Activated naive CD4-positive, alpha-beta T cell treated with anti-CD3 and anti-CD28 coated beads, Interleukin-2, amount 50 U/mL, for 24 hours (primary cell): ENCODE results near the gene SEMA5B.
A peak's percentile ranks its signal among the peaks of the same experiment; 100 is the strongest.

Experiments used
- H3K27ac Mint-ChIP-seq: one replicate; pipeline ENCODE4 v1.8.0; 2021; ENCODE audit warnings: mild to moderate bottlenecking, mixed read lengths
- H3K27me3 Mint-ChIP-seq: one replicate; pipeline ENCODE4 v1.8.0; 2021; ENCODE audit warnings: mixed read lengths
- H3K36me3 Mint-ChIP-seq: one replicate; pipeline ENCODE4 v1.8.0; 2021; ENCODE audit warnings: mixed read lengths
- H3K4me1 Mint-ChIP-seq: one replicate; pipeline ENCODE4 v1.8.0; 2021; ENCODE audit warnings: mixed read lengths
- H3K4me3 Mint-ChIP-seq: one replicate; pipeline ENCODE4 v1.8.0; 2021; ENCODE audit warnings: mild to moderate bottlenecking, mixed read lengths
- H3K9me3 Mint-ChIP-seq: one replicate; pipeline ENCODE4 v1.8.0; 2021; ENCODE audit warnings: mixed read lengths

Gene SEMA5B

DNA sequence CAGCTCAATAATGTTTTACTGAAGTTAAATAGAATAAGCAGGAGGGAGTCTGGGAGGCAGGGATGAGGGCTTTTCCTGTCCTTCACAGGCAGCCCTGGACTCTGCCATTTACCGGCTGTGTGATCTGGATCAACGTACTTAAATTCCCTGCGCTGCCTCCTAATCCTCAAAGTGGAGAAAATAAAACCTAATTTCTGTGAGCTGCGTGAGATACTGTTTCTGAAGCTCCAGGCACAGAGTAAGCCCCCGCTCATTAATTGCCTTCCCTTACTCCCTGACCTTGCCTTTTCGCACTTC, 39.0 kb upstream of the SEMA5B start:
- peaks cover 25% of the 10 kb centered on the region for H3K4me1 Mint-ChIP-seq
- peaks cover 2% of the 10 kb centered on the region for H3K36me3 Mint-ChIP-seq
- no peaks in the 10 kb centered on the region for H3K27me3 Mint-ChIP-seq
- peak overlapping the region; percentile 24 for H3K27ac Mint-ChIP-seq
- H3K4me3 Mint-ChIP-seq = peak overlapping the region; percentile 97
- H3K9me3 Mint-ChIP-seq = no peaks in the 10 kb centered on the region

DNA sequence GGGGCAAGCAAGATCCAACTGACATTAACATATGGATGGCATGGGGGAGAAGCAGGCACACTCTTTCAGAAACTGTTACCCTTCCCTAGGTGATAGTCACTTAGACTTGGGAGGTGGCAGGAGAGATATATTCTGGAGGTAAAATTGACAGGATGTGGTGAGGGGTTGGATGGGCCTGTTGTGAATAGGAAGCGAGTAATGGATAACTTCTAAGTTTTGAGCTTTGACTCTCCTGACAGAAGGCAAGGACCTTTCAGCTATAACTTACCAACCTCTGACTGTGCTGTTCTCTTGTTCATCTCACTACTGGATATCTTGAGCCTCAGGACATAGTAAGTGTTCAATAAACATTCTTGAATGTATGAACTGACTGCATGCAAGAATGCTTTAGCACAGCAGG, 37.4 kb upstream of the SEMA5B start:
- Mint-ChIP-seq H3K36me3 (peaks cover 2% of the 10 kb centered on the region), H3K4me1 (peaks cover 23% of the 10 kb centered on the region), H3K9me3 (no peaks in the 10 kb centered on the region), H3K4me3 (no peak overlapping the region), H3K27ac (no peak overlapping the region), H3K27me3 (no peaks in the 10 kb centered on the region)

DNA sequence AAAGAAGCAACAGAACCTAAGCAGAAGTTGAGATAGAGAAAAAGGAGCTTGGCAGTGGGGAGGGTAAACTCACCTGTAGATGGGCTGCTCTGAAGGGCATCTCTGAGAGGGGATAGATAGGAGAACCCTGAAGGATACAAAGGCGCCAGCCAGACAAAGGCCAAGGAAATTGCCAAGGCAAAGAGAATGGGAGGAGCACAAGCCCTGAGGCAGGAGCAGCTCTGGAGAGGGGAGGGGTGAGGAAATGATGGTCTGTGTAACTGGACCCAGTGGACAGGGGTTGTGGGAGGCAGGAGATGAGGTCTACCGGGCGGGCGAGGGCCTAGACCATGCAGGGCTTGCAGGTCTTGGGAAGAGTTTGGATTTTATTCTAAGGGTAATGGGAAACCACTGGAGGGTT, 36.9 kb upstream of the SEMA5B start:
- peaks cover 2% of the 10 kb centered on the region for H3K36me3 Mint-ChIP-seq
- no peak overlapping the region for H3K27ac Mint-ChIP-seq
- H3K9me3 Mint-ChIP-seq = no peaks in the 10 kb centered on the region
- H3K4me3 Mint-ChIP-seq = no peak overlapping the region
- H3K27me3 Mint-ChIP-seq = no peaks in the 10 kb centered on the region
- peaks cover 23% of the 10 kb centered on the region for H3K4me1 Mint-ChIP-seq

DNA sequence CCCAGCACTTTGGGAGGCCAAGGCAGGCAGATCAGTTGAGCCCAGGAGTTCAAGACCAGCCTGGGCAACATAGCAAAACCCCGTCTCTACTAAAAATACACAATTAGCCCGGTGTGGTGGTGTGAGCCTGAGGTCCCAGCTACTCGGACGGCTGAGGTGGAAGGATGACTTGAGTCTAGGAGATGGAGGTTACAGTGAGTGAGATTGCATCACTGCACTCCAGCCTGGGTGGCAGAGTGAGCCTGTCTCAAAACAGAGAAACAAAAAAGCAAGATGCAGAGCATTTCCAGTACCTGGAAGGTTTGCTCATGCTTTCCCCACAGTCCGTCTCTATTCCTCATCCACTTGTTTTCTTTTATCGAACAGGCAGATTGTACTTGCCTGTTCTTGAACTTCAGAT, 35.5 kb upstream of the SEMA5B start:
- peaks cover 2% of the 10 kb centered on the region for H3K36me3 Mint-ChIP-seq
- H3K4me3 Mint-ChIP-seq = no peak overlapping the region
- no peak overlapping the region for H3K27ac Mint-ChIP-seq
- H3K4me1 Mint-ChIP-seq = peaks cover 12% of the 10 kb centered on the region
- no peaks in the 10 kb centered on the region for H3K27me3 Mint-ChIP-seq
- no peaks in the 10 kb centered on the region for H3K9me3 Mint-ChIP-seq

DNA sequence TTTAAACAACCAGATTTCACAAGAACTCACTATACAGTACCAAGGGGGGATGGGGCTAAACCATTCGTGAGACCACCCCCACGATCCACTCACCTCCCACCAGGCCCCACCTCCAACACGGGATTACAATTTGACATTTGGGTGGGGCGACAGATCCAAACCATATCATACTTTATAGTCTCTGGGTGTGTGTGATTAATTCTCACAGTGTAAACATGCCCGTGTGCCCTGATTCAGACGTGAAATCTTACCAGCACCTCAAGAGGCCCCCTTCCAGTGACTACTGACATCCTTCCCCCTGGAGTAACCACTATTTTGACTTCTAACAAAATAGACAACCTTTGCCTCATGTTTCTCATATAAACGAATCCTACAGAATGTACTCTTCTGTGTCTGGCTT, 34.3 kb upstream of the SEMA5B start:
- Mint-ChIP-seq H3K4me1 (peaks cover 6% of the 10 kb centered on the region), H3K9me3 (no peaks in the 10 kb centered on the region), H3K4me3 (no peak overlapping the region), H3K27ac (no peak overlapping the region), H3K36me3 (no peaks in the 10 kb centered on the region), H3K27me3 (no peaks in the 10 kb centered on the region)

DNA sequence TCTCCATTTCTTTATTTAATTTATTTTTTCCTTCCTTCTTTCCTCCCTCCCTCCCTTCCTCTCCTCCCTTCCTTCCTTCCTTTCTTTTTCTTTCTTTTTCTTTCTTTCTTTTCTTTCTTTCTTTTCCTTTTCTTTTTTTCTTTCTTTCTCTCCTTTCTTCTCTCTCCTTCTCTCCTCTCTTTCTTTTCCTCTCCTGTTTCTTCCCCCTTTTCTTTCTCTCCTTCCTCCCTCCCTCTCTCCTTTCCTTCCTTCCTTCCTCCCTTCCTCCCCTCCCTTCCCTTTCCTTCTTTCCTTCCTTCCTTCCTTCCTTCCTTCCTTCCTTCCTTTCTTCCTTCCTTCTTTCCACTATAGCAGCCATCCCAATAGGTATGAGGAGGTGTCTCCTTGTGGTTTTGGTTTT, 32.5 kb upstream of the SEMA5B start:
- H3K9me3 Mint-ChIP-seq = no peaks in the 10 kb centered on the region
- no peaks in the 10 kb centered on the region for H3K27me3 Mint-ChIP-seq
- H3K36me3 Mint-ChIP-seq = no peaks in the 10 kb centered on the region
- H3K4me1 Mint-ChIP-seq = no peaks in the 10 kb centered on the region
- no peak overlapping the region for H3K27ac Mint-ChIP-seq
- H3K4me3 Mint-ChIP-seq = no peak overlapping the region

DNA sequence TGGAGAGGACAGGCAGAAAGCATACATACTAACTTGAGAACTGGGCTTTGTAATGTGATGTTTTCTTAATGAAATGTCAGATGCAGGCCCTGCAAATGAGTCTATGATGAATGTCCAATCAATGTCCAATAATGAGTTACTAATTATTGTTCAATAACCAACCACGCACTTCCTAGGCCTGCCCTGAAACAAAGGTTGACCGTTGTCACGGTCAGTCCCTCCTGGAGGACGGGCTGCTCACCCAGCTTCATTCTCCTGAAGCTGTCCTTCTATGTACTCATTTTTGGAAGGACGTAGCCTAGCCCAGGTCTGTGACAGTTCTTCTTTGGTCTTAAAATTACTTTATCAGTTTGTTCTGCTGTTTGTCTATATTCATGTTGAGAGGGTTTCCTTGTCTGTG, 30.9 kb upstream of the SEMA5B start:
- H3K4me1 Mint-ChIP-seq = no peaks in the 10 kb centered on the region
- H3K9me3 Mint-ChIP-seq = no peaks in the 10 kb centered on the region
- H3K36me3 Mint-ChIP-seq = no peaks in the 10 kb centered on the region
- no peaks in the 10 kb centered on the region for H3K27me3 Mint-ChIP-seq
- H3K27ac Mint-ChIP-seq = no peak overlapping the region
- H3K4me3 Mint-ChIP-seq = no peak overlapping the region

DNA sequence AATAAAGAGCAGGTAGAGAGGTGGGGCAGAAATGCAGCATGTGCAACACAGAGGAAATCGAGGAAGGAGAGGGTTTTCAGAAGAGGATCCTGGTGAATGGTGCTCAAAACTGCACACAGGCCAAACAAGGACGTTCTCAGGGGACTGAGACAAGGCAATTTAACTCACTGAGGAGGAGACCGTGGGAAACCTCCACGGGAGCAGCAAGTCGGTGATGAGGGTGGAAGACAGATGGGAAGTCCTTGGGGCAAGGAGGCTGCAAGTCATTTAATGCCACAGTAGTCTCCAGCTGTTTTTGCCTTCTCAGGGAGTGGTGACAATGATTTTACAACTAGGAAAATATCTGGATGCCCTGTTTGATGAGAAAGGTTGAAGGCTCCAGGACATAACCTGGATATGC, 27.8 kb upstream of the SEMA5B start:
- no peak overlapping the region for H3K4me3 Mint-ChIP-seq
- H3K27me3 Mint-ChIP-seq = no peaks in the 10 kb centered on the region
- no peaks in the 10 kb centered on the region for H3K4me1 Mint-ChIP-seq
- H3K27ac Mint-ChIP-seq = no peak overlapping the region
- no peaks in the 10 kb centered on the region for H3K36me3 Mint-ChIP-seq
- no peaks in the 10 kb centered on the region for H3K9me3 Mint-ChIP-seq

DNA sequence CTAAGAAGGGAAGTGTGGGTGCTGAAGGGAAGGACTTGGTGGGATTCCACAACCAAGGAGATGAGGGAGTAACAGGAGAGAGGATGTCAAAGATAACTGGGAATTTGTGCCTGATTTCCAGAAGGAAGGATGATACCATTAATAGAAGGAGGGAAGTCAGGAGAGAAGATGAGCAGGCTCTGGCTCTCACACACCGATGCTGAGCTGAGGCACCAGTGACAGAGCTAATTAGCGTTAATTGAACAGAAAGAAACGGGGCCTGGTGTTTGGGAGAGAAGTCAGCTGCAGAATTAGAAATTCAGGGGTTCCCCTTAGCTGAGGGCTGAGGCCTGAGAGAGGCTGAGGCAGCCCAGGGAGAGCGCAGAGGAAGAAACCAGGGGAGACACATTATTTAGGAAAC, 27.4 kb upstream of the SEMA5B start:
- no peaks in the 10 kb centered on the region for H3K27me3 Mint-ChIP-seq
- H3K9me3 Mint-ChIP-seq = no peaks in the 10 kb centered on the region
- no peak overlapping the region for H3K27ac Mint-ChIP-seq
- no peak overlapping the region for H3K4me3 Mint-ChIP-seq
- H3K4me1 Mint-ChIP-seq = no peaks in the 10 kb centered on the region
- no peaks in the 10 kb centered on the region for H3K36me3 Mint-ChIP-seq

DNA sequence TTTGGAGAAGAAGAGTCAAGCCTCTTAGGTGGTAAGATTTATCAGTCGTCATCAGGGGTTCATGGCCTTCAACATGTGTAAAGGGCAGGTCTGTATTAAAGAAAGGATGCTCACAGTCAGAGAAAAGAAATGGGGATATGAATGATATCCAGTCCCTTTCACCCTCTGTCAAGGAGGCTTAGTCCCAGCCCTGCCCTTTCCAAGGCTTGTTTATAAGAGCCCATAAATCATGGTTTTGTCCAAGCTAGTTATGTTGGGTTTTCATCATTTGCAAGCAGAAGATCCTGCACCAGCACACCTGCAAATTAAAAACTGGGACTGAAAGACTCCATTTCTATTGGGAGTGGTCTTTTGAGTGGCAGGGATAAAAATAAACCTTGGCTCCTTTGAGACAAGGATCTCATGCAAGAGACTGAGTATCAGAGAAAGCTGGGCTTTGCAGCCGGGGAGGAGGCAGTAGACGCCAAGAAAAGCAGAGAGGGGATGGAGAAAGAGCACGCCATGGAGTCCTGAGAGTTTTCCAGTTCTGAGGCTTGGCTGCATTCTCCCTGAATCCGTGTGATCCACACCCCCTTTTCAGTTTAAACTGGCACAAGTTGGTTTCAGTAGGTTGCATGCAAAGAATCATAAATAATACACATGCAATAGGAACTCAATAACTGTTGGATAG, 26.7 kb upstream of the SEMA5B start:
- Mint-ChIP-seq H3K4me1 (no peaks in the 10 kb centered on the region), H3K4me3 (no peak overlapping the region), H3K27me3 (no peaks in the 10 kb centered on the region), H3K27ac (no peak overlapping the region), H3K36me3 (no peaks in the 10 kb centered on the region), H3K9me3 (no peaks in the 10 kb centered on the region)

DNA sequence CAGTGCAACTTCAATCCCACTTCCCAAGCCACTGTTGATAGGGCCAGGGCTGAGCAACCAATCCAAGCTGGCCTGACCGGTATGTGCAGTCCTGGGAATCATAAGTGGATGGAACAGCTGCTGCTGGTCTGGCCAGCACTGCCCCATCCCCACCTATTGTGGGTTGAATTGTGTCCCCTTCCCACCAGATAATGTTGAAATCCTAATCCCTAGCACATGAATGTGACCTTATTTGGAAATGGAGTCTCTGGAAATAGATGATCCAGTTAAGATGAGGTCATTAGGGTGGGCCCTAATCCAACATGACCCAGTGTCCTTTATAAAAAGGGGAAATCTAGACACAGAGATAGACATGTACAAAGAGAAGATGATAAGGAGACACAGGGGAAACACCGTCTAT, 25.5 kb upstream of the SEMA5B start:
- Mint-ChIP-seq H3K4me3 (no peak overlapping the region), H3K9me3 (no peaks in the 10 kb centered on the region), H3K4me1 (no peaks in the 10 kb centered on the region), H3K27ac (no peak overlapping the region), H3K36me3 (no peaks in the 10 kb centered on the region), H3K27me3 (no peaks in the 10 kb centered on the region)

DNA sequence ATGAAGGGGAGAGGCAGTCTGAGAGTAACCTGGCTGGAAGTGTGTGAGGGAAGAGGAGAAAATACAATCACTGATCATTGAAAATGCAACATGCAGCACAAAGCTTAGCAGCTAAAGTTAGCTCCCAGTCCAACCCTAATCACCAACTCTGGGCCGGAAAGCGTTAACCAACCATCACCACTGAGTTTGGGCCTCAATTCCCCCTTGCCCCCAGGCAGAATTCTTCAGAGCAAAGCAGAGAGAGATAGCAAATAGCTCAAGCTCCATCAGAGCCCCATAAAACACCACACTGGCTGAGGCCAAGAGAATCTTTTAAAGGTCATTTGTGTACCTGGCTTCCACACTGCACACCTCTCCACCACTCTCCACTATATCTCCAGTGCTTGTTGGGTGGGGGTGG, 23.1 kb upstream of the SEMA5B start:
- Mint-ChIP-seq H3K36me3 (no peaks in the 10 kb centered on the region), H3K27me3 (no peaks in the 10 kb centered on the region), H3K4me1 (no peaks in the 10 kb centered on the region), H3K4me3 (no peak overlapping the region), H3K27ac (no peak overlapping the region), H3K9me3 (no peaks in the 10 kb centered on the region)

DNA sequence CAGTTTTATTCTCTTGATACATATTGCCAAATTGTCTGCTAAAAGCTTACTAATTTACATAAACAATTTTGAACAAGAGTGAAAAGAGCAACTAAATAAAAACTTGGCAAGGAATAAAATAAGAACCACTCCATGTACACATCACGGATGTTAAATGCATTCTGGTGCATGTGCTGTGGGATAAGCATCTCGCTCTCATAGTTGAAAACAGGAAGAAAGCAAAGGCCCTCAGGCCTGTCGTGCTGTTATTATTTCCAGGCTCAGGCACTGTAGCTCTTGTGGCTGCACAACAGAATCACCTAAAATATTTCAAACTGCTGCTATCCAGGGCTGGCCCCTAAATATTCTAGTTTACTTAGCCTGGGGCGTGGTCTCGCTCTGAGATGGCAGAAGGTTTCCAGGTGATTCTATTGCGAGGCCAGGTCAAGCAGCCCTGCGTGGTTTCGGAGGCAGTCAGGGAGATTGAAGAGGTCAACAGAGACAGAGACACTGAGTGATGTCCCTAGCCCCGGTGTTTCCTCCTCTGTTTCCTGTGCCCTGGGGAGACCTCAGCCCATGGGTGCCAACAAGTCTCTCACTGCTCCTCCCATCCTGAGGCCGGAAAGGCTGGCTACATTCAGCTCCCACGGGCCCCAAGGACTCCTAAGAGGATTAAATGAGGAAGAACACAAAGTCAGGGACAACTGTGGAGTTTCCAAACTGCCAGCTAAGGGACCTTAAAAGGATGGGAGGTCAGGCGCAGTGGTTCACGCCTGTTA, 21.1 kb upstream of the SEMA5B start:
- no peak overlapping the region for H3K27ac Mint-ChIP-seq
- no peaks in the 10 kb centered on the region for H3K36me3 Mint-ChIP-seq
- peaks cover 2% of the 10 kb centered on the region for H3K27me3 Mint-ChIP-seq
- no peaks in the 10 kb centered on the region for H3K4me1 Mint-ChIP-seq
- no peak overlapping the region for H3K4me3 Mint-ChIP-seq
- H3K9me3 Mint-ChIP-seq = no peaks in the 10 kb centered on the region

DNA sequence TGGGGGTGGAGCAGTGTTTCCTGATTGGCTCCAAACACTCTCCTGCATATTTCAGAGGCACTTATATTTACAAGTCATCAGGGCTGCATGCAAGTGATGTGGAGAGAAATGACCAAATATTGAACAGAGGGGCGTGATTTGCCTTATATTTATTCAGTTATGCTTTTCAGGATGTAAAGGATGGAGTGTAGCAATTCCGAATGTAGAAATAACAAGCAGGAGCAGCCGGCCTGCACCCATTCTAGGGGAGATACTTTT, 19.4 kb upstream of the SEMA5B start:
- no peaks in the 10 kb centered on the region for H3K9me3 Mint-ChIP-seq
- no peak overlapping the region for H3K27ac Mint-ChIP-seq
- H3K4me3 Mint-ChIP-seq = no peak overlapping the region
- H3K4me1 Mint-ChIP-seq = no peaks in the 10 kb centered on the region
- no peaks in the 10 kb centered on the region for H3K36me3 Mint-ChIP-seq
- peaks cover 6% of the 10 kb centered on the region for H3K27me3 Mint-ChIP-seq

DNA sequence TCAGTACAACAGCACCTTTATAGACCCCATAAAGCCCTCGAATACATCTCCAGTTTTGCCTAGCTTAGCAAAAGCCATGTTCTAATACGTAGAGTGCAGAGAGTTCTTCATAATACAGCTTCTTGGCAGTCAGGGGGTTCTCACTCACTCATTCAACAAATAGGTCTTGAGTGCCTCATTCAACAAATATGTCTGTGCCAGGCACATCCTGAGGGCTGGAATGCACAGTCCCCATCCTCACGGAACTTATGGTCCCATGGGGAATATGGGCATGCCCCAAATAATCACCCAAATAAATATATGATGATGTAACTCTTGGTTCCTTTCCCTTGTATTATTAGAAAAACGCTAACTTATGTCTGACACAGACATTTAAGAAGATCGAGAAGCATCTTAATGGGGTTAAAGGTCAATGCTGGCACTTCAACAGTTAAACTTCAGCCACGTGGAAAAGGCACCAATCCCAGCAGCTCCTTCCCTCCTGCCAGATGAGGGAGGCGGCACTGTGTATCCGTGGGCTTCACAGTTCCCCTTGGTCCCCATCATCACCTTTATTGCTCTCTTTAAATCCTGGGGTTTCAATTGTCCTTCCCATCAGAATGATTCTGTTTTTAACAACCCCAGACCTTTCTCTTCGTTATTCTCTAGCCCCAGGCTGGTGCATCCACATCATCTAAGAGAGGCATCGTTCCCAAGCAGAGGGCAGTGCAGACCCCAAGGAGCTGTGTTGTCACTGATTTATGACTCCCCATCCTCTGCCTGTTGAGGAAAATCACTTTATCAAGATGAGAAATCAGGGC, 18.9 kb upstream of the SEMA5B start:
- no peaks in the 10 kb centered on the region for H3K9me3 Mint-ChIP-seq
- H3K36me3 Mint-ChIP-seq = no peaks in the 10 kb centered on the region
- peaks cover 6% of the 10 kb centered on the region for H3K27me3 Mint-ChIP-seq
- H3K4me1 Mint-ChIP-seq = no peaks in the 10 kb centered on the region
- H3K4me3 Mint-ChIP-seq = no peak overlapping the region
- H3K27ac Mint-ChIP-seq = no peak overlapping the region

DNA sequence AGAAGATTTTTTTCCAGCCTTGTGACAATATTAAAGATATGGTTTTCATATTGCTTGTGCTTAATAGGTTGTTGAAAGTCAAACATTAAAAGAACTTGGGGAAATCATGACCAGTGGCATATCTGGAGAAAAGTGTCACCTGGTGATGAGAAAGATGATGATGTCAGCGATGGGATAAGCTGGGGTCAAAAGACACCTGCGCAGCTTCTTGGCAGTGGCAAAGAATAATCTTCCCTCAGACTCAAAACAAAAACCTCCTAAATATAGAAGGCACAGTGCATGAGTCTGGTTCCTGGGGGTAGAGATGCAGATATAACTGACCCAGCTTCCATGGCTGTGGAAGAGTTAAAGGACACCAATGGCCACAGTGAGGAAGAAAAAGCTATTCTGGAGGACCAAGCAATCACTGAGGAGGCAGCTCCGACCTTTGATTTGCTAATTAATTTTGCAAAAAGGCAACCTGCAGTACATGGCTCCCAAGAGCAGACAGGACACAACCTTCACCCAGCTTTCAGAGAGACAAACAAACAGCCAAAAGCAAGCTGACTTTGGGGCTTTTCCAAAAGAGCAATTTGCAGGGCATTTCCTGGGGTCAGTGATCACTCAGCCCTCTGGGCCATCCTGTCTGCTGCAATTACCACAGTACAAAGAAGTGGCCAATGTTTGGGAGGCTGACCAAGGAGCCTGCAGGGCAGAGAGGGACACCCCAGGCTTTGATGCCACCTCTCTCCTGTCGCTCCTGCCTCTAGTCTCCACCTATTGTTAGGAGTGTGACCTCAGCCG, 17.6 kb upstream of the SEMA5B start:
- no peaks in the 10 kb centered on the region for H3K4me1 Mint-ChIP-seq
- H3K36me3 Mint-ChIP-seq = no peaks in the 10 kb centered on the region
- H3K27ac Mint-ChIP-seq = no peak overlapping the region
- no peaks in the 10 kb centered on the region for H3K9me3 Mint-ChIP-seq
- H3K27me3 Mint-ChIP-seq = peaks cover 8% of the 10 kb centered on the region
- no peak overlapping the region for H3K4me3 Mint-ChIP-seq
